Loucy (cell line): Measurements from ENCODE around the gene TRDMT1.
A peak's percentile ranks its signal among the peaks of the same experiment; 100 is the strongest.

Source experiments
- H2AFZ ChIP-seq: fragments of 200-600 bp; sonication (generic); 2 replicates; pipeline ENCODE4 v1.6.0; 2016; ENCODE audit warnings: antibody characterized with exemption, mild to moderate bottlenecking, low read length, moderate library complexity
- H3F3A ChIP-seq: fragments of 200-600 bp; 2 replicates; pipeline ENCODE4 v1.6.0; 2016; ENCODE audit warnings: antibody characterized with exemption, low read depth, mild to moderate bottlenecking
- H3K27me3 ChIP-seq: fragments of 200-600 bp; sonication (generic); 2 replicates; pipeline ENCODE4 v1.6.1; 2014; ENCODE audit warnings: low read length, mild to moderate bottlenecking; ENCODE audit not compliant: insufficient read depth, poor library complexity, severe bottlenecking
- H3K36me3 ChIP-seq: fragments of 200-600 bp; sonication (generic); 2 replicates; pipeline ENCODE4 v1.6.1; 2016; ENCODE audit warnings: low read length; ENCODE audit not compliant: insufficient read depth
- H3K4me1 ChIP-seq: fragments of 200-600 bp; sonication (generic); 2 replicates; pipeline ENCODE4 v1.5.1; 2014; ENCODE audit warnings: low read length, mild to moderate bottlenecking; ENCODE audit not compliant: insufficient read depth, poor library complexity, severe bottlenecking
- H3K4me2 ChIP-seq: fragments of 200-600 bp; sonication (generic); 2 replicates; pipeline ENCODE4 v1.6.0; 2014; ENCODE audit warnings: antibody characterized with exemption, low read length, low read depth, mild to moderate bottlenecking; ENCODE audit not compliant: poor library complexity, severe bottlenecking
- H3K4me3 ChIP-seq: fragments of 200-600 bp; sonication (generic); 2 replicates; pipeline ENCODE4 v1.5.1; 2014; ENCODE audit warnings: low read length, mild to moderate bottlenecking, mixed read lengths; ENCODE audit not compliant: poor library complexity, severe bottlenecking
- H3K79me2 ChIP-seq: fragments of 200-600 bp; sonication (generic); 2 replicates; pipeline ENCODE4 v1.6.1; 2014; ENCODE audit warnings: low read length; ENCODE audit not compliant: insufficient read depth
- H3K9ac ChIP-seq: fragments of 200-600 bp; sonication (generic); 2 replicates; pipeline ENCODE4 v1.6.0; 2014; ENCODE audit warnings: mild to moderate bottlenecking, low read depth, low read length, moderate library complexity; ENCODE audit not compliant: poor library complexity, severe bottlenecking
- H3K9me2 ChIP-seq: fragments of 200-600 bp; sonication (generic); replicated peaks from 2 replicates; pipeline ENCODE4 v1.6.1; 2016; ENCODE audit warnings: low read depth, low read length, mixed read lengths
- H3K9me3 ChIP-seq: fragments of 200-600 bp; sonication (generic); 2 replicates; pipeline ENCODE4 v1.6.1; 2014; ENCODE audit warnings: mild to moderate bottlenecking, antibody characterized with exemption, low read length, low read depth; ENCODE audit not compliant: insufficient read depth
- H4K20me1 ChIP-seq: fragments of 200-600 bp; sonication (generic); 2 replicates; pipeline ENCODE4 v1.6.0; 2014; ENCODE audit warnings: antibody characterized with exemption, low read length, mild to moderate bottlenecking; ENCODE audit not compliant: insufficient read depth, poor library complexity, severe bottlenecking
- CTCF ChIP-seq: fragments of 200-600 bp; sonication (generic); conservative IDR thresholded peaks from 2 replicates; pipeline ENCODE4 v1.5.1; 2014; ENCODE audit warnings: mild to moderate bottlenecking, antibody characterized with exemption, low read length
- EZH2phosphoT487 ChIP-seq: fragments of 200-600 bp; IDR thresholded peaks from 2 replicates; pipeline ENCODE4 v1.6.1; 2018; ENCODE audit warnings: antibody characterized with exemption, mild to moderate bottlenecking, moderate library complexity, borderline replicate concordance

TRDMT1 gene

DNA sequence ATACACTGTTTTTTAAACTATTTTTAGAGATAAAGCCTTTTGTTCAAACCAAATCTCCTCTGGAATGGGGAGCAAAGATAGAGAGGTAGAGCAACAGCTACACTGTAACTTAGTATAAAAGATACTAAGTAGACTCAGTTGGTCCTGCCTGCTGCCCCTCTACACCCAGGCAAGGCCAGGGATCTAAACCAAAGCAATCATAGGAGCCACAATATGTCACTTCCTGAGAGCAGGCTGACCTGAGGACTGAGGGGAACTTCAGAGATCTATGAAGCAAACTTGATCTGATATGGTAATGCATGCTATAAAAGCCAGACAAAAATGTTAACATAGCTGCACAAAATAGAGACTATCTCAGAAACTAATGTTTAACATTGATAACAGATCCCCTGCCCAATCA, 7.0 kb upstream of the TRDMT1 start:
- H3K9me3 ChIP-seq = no peaks in the 10 kb centered on the region
- H4K20me1 ChIP-seq = no peaks in the 10 kb centered on the region
- H3K4me2 ChIP-seq = peak overlapping the region; percentile 62
- 0 out of 2 replicates have a peak, but pooled peaks cover 10% of the 10 kb centered on the region for H3F3A ChIP-seq
- no peak for TF ChIP-seq EZH2phosphoT487
- TF ChIP-seq CTCF = no peak
- H3K4me3 ChIP-seq = no peak overlapping the region
- peaks cover 56% of the 10 kb centered on the region for H3K4me1 ChIP-seq
- H3K36me3 ChIP-seq = no peaks in the 10 kb centered on the region
- H3K9me2 ChIP-seq = no peaks in the 10 kb centered on the region
- peak overlapping the region; percentile 79 for H2AFZ ChIP-seq
- H3K9ac ChIP-seq = peak overlapping the region; percentile 41
- no peaks in the 10 kb centered on the region for H3K79me2 ChIP-seq
- no peaks in the 10 kb centered on the region for H3K27me3 ChIP-seq

GRCh38 chr10:17206210-17206709, 4.8 kb upstream of the TRDMT1 start:
- peaks cover 10% of the 10 kb centered on the region; the same call in 1 of the 2 replicates for H3F3A ChIP-seq
- H3K9me2 ChIP-seq = no peaks in the 10 kb centered on the region
- peaks cover 48% of the 10 kb centered on the region for H3K4me1 ChIP-seq
- peak overlapping the region; percentile 77 for H2AFZ ChIP-seq
- no peaks in the 10 kb centered on the region for H3K36me3 ChIP-seq
- H3K9me3 ChIP-seq = no peaks in the 10 kb centered on the region
- no peaks in the 10 kb centered on the region for H3K27me3 ChIP-seq
- H3K4me3 ChIP-seq = peak overlapping the region; percentile 33
- TF ChIP-seq CTCF = no peak
- TF ChIP-seq EZH2phosphoT487 = no peak
- no peaks in the 10 kb centered on the region for H4K20me1 ChIP-seq
- H3K79me2 ChIP-seq = no peaks in the 10 kb centered on the region
- peak overlapping the region; percentile 59 for H3K9ac ChIP-seq
- peak overlapping the region; percentile 70 for H3K4me2 ChIP-seq

DNA sequence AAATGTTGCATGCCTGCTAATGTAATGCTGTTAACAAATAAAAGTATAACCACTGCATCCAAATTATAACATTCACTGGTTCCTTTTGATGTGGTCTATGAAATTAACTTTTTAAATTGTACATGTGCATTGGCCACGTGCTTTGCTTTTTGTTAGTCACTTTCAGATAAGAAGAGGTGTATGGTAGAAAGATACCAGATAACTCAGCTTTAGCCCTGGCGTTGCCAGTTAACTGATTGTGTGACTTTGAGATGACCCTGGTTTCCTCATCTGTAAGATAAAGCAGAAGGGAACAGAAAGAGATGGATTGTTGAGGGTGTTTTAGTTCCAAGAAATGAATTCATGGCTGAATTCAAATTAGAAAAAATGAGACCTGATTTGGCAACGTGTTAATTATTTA, 1.9 kb upstream of the TRDMT1 start:
- no peaks in the 10 kb centered on the region for H3K36me3 ChIP-seq
- no peaks in the 10 kb centered on the region for H3K27me3 ChIP-seq
- no peak overlapping the region for H3K4me3 ChIP-seq
- H3K9me3 ChIP-seq = no peaks in the 10 kb centered on the region
- no peak overlapping the region for H3K9ac ChIP-seq
- H3K4me2 ChIP-seq = no peak overlapping the region
- peaks cover 21% of the 10 kb centered on the region for H3K79me2 ChIP-seq
- peaks cover 51% of the 10 kb centered on the region for H3K4me1 ChIP-seq
- no peaks in the 10 kb centered on the region for H4K20me1 ChIP-seq
- no peaks in the 10 kb centered on the region for H3K9me2 ChIP-seq
- TF ChIP-seq EZH2phosphoT487 (no peak), CTCF (no peak)
- peak overlapping the region; percentile 32; the same call in 1 of the 2 replicates for H2AFZ ChIP-seq
- H3F3A ChIP-seq = peaks cover 6% of the 10 kb centered on the region; the same call in 1 of the 2 replicates
